Fibroblast of gingiva (primary cell): ENCODE results near the gene PIGB.
A peak's percentile ranks its signal among the peaks of the same experiment; 100 is the strongest.
"Not testable (repeated sequence)": the region's sequence is repeated elsewhere in the genome, so short reads cannot be mapped to it uniquely, and the experiment has no call there.

ENCODE experiments used
- DNase-seq: peaks from one replicate; pipeline ENCODE4 v3.0.0-alpha.2; 2011; ENCODE audit warnings: low read depth

Gene PIGB

DNA sequence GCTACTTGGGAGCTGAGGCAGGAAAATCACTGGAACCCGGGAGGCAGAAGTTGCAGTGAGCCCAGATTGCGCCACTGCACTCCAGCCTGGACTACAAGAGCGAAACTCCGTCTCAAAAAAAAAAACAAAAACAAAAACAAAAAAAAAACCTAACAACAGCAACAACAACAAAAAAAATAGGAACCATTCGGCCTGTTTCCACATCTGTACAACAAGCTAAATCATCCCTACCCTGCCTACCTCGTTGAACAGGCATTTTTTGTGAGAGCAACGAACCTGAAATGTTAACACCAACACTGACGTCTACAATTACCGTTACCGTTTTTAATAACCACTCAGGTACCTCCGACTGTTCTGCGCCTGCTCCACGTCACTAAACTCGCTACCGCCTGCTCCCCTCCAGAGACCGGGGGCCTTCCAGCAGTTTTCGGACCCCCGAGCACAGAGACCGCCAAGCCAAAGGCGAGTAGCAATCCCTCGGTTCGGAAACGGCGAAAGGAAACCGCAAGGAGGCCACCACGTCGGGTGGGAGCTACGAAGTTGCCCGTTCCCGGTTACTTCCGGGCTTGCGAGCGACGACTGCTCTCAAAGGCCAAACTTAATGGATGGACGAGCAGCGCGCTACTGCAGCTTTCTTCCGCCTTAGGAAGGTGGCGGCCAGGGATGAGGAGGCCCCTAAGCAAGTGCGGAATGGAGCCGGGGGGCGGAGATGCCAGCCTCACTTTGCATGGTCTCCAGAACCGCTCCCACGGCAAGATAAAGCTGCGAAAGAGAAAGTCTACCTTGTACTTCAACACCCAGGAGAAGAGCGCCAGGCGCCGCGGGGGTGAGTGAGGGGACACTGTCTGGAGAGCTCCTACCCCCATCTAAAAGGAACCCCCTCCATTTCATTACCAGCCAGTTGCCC, at the start of gene PIGB, which contains the start of gene PIGBOS1:
TSS of gene PIGB (plus strand) at position 635 of the 907 bp plus-strand sequence. CDS start at position 664, 29 bp downstream.
TSS of gene PIGBOS1 (minus strand) at position 536 of the 907 bp plus-strand sequence. CDS start 1,331 bp downstream, outside the sequence.
- peak; percentile 92 for DNase-seq

DNA sequence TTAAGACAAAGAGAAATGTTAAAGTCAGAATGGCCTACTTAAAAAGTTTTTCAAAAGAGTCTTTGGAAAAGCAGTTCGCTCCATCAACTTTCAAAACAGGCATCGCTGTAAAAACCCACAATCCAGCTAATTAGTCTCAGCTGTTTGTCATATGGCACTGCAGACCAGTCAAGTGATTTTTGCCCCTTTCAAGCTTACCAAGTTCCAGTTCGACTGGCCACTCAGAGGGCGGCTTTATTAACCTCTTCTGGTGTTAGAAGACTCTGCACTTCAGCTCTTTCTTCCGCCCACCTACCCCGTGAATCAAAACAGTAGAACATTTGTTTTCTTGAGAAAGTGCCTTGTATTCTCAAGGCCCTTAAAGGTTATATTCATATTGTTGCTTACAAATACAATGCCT, 48.7 kb upstream of the PIGB start:
- DNase-seq: no peak

GRCh38 chr15:55276324-55276723, 42.7 kb upstream of the PIGB start:
- DNase-seq: no peak

GRCh38 chr15:55277116-55277564, 41.9 kb upstream of the PIGB start:
- DNase-seq: no peak

DNA sequence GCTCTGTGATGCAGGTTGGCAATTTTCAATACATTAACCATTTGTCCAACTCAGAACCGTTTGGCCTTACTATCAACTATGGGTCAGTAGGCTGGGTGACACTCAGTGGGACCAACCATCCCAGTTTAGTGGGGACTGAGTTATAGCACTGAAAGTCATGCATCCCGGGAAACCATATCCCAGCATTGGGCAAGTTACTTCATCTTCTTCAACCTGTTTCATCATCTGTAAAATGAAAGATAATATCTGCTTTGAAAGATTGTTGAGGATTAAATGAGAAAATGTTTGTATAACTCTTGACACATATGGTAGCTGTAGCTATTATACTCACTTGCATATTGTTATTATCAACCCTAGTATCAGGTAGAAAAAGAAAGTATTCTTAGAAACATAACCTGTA, 41.3 kb upstream of the PIGB start:
- DNase-seq: no peak

DNA sequence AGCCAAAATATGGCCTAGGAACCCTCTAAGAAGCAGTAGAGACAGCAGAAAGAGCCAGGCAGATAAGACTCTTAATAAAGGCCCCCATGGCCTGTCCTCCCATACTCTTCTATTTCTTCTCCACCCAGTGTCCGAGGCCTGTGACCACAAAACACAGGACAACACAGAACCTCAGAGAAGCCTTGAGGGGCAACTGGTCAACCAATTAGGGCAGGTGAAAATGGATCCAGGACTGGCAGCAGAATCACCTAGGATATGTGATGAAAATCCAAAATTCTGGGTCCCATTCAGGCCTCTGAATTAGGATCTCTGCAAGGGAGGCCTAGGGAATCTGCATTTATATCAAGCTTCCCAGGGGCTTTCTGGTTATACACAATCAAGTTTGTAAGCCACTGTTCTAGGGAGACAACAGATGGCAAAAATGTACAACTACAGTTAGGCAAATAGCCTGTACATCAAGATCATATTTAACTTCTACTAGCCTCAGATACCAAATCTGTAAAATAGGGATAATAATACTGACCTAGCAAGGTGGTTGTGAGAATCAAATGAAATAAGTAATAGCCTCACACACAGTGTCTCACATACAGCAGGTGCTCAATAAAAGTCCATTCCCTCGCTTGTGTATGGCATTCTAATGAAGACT, 39.8 kb upstream of the PIGB start:
- no peak for DNase-seq

DNA sequence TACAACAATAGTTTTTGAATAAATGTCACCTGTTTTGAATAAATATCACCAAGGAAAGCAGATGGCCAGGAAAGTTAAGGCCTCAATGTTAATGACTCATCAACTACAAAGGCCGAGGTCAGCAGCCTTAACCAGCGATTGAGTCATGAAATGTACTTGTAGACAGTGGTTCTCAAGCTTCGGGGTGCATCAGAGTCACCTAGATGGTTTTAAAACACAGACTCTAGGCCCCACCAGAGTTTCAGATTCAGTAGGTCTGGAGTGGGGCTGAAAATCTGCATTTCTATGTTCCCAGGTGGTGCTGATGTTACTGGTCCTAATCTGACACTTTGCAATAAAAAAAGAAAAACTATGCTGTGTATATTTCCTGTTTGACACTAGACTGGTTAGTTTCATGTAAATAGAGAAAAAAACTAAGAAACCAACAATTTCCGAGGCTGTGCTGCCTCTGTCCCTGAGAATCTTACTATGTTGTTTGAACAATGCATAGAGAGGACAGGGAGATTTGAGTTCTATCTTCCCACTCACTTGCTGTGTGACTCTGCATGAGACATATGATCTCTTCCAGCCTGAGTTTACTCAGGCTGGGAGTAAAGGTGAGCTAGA, 39.2 kb upstream of the PIGB start:
- peak; percentile 77 for DNase-seq

DNA sequence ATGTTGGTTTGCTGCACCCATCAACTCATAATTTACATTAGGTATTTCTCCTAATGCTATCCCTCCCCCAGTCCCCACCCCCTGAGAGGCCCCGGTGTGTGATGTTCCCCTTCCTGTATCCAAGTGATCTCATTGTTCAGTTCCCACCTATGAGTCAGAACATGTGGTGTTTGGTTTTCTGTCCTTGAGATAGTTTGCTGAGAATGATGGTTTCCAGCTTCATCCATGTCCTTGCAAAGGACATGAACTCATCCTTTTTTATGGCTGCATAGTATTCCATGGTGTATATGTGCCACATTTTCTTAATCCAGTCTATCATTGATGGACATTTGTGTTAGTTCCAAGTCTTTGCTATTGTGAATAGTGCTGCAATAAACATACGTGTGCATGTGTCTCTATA, 38.4 kb upstream of the PIGB start:
- not testable (repeated sequence) for DNase-seq

DNA sequence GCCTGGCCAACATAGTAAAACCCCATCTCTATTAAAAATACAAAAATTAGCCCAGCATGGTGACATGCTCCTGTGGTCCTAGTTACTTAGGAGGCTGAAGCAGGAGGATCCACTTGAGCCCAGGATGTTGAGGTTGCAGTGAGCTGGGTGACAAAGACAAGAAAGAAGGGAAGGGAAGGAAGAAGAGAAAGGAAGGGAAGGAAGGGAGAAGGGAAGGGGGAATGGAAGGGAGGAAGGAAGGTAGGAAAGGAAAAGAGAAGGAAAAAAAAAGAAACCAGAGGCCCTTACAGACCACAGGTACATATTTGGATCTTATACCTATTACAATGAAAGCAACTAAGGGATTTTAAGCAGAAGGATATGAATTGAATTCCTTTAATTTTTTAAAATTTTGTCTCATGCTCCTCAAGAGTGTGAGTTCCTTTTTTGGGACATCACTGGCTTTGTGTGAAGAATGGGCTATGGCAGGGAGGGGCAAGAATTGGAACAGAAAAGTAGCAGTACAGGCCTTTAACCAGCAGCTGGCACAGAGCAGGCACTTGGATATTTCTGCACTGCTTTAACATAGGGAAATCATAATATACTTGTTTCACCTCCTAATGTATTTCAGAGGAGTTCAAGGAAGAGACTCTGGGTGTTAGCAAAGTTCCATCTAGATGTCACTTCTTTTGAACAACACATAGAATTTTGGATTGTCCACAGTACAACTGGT, 37.3 kb upstream of the PIGB start:
- no peak for DNase-seq

DNA sequence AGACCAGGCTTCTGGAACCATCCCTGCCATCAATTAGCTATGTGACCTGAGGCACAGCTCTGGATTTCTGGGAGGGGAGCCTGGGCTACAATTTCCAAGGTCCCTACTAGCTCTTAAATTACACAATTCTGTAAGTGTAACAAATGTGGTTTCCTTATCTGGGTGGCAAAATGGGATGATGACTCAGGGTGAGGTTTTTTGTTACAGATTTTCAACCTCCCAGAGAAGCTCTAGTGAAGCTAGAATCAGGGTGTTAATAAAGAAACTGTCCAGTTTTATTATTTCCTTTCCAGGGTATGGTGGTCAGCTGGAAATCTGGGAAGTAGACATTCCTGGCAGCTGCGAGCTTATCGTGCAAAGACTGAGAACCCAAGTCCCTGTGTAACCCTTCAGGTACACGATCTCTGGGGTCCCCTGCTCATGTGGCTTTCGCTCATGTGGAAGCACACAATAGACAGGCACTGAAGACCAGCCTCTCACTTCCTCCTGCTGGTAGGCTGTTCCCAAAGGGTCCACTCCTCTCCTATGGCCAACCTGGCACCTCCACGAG, 36.7 kb upstream of the PIGB start:
- DNase-seq: peak; percentile 71

GRCh38 chr15:55283379-55284147, 35.5 kb upstream of the PIGB start:
- no peak for DNase-seq

DNA sequence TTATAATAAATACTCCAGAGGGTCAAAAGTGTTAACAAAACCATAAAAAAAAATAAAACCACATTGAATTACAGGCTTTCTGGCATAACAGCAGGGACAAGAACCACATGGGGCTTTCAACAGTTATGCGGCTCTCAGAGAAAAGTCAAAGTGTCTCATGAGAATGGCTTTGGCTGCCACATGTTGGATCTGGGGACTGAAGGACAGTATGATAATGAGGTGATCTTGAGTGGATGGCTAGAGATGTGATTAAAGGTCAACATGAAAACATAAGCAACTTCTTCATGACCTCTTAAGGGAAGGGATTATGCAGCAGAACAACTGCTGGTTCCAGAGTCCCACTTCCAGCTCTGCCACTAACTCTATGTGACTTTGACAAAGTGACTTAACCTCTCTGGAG, 34.6 kb upstream of the PIGB start:
- no peak for DNase-seq

DNA sequence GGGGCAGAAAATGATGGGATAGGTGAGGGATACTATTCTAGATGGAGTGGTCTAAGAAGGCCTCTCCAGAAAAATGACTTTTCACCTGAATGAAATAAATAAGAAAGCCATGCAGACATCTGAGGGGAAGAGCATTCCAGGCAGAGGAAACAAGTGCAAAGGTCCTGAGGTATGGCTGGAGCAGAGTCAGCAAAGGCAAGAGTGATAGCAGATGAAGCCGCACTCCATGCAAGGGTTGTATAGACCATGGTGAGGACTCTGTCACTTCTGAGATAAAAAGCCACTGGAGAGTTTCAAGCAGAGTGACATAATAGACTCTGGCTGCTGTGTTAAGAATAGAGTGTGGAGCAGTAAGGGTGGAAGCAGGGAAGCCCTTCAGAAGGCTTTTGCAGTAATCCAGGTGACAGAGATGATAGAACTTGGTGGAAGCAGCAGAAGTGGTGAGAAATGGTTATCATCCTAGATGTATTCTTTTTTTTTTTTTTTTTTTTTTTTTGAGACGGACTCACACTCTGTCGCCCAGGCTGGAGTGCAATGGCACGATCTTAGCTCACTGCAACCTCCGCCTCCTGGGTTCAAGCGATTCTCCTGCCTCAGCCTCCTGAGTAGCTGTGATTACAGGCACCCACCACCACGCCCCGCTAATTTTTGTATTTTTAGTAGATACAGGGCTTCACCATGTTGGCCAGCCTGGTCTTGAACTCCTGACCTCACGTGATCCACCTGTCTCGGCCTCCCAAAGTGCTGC, 32.4 kb upstream of the PIGB start:
- DNase-seq: not testable (repeated sequence)

DNA sequence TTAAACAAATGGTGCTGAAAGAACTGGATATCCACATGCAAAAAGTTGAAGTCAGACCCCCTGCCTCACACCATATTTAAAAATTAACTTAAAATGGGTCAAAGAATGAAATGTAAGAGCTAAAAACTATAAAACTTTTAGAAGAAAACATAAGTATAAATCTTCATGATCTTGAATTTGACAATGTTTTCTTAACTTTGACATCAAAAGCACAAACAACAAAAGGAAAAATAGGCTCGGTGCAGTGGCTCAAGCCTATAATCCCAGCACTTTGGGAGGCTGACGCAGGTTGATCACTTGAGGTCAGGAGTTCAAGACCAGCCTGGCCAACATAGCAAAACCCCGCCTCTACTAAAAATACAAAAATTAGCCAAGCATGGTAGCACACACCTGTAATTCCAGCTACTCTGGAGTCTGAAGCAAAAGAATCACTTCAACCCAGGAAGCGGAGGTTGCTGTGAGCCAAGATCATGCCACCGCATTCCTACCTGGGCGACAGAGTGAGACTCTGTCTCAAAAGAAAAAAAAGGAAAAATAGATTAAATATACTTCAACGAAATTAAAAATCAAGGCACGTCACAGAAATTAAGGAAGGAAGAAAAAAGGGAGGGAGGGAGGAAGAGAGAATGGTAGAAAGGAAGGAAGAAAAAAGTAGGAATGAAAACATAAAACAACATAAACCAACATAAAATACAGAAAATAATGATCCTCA, 30.9 kb upstream of the PIGB start:
- no peak for DNase-seq

DNA sequence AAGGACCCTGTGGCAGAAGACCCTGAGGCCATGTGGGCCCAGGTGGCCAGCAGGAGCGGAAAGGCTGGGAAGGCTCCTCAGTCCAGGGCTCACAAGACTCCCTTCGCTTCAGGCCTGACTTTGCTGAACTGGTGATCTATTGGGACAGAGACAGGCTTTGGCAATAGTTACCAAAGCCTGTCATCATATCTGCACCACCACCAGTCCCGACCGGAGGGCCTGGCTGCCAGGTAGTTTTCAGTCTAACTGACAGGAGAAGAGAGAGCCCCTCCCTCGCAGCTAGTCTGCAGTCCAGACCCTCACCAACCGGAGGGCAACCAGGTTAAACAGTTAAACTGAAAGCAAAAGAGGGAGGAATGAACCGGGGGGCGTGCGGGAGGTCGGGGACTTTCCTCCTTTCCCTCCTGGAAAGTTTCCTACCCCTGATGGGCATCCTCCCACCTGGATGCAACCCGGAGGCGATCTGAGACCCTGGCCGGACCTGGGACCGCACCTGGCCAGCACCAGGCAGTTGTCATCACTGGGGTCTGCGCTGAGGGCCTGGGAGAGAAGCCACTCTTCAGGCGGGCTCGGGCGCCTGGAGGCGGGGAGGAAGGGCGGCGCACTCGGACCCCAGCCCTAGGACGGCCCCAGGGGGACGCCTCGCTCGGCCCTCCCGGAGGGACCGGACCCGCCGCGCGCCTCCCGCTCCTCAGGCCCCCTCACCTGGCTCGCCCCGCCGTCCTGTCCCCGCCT, 29.8 kb upstream of the PIGB start:
- peak; percentile 52 for DNase-seq

DNA sequence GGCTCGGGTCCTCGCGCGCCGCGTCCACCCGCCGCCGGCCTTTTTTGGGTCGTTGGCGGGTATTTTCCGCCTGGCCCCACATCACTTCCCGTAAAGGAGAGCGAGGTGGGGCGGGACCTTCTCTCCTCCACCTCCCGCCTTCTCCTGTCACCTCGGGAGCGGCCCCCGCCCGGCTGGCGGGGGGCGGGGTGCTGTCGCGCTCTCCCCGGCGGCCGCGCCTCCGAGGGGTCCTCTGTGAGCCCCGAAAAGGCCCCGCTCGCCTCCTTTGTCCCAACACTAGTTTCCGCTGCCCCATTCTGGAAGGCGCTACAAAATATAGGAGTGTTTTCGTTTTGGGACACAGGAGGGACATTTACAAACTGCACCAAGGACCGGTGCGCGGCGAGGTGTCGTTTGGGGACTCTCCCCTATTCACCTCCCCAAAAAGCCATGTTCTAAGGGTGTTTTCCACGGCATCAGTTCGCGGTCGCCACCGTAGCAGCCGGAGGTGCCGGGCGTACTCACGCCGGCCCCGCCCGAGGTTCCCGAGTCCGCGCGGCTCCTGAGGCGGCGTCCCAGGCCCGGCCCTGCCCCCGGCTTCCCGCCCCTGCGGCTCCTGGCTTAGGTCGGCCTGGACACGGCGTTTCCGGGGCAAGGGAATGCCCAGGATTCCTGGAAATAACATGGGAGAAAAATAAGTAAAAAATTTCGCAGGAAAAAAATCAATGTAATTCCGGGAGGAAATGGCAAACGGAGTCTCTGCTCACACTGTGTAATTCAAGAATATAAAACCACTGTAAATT, 29.1 kb upstream of the PIGB start, which contains the start of gene RAB27A:
TSS of gene RAB27A (minus strand) at position 68 of the 782 bp plus-strand sequence. CDS start 54,879 bp downstream, outside the sequence.
- peak; percentile 67 for DNase-seq

DNA sequence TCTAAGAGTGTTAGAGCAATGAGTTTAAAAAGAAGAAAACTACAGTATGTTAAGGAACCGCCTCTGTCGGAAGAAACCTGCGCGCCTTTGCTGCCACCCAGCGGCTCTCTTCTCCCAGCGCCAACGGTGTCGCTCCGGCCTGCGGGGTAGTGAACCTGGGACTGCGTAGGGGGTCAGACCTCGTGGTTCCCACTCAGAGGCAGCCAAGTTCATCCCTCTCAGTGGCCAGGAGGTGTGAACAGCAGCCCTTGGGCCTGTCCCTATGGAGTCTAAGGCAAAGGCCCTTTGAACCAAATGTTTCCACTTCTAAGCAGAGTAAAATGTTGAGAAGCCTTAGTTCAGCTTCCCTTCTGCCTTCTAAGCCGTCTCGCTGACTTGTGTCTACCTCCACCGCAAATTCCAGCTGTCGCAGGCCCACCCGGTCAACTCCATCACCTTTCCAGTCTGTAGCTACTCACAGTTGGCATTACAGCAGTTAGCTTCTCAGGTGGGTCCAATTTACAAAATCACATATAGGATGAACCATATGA, 28.4 kb upstream of the PIGB start:
- peak; percentile 73 for DNase-seq

DNA sequence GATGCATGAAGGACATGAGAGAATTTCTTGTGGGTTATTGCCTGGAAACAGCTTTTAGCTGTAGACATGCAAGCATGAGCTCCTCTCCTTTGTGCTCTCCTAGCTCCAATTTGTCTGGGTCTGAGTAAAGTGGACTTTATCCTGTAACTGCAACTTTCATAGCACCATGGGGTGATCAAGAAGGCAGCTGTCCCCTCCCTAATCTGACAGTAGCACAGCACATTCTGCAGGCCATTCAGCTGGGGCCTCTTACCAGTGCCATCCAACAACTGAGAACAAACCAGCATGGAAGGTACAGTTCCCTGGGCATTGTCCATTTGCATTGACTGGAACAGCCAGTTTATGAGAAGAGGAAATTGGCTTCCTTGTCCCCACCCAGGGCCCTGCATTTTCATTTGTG, 21.7 kb upstream of the PIGB start:
- DNase-seq: no peak
